ENCODE measurements around the gene WT1. TPM values are rescaled to one million over a fixed set of nuclear protein-coding genes. Genes with fewer than 3 reads are reported as not detected.

Gene WT1
- total and polyA plus RNA-seq, 2 of the 8 experiments (the other 6 are each of a cell fraction or from before 2014, with no cell fraction given), result 0.05 to 0.17 TPM

DNA sequence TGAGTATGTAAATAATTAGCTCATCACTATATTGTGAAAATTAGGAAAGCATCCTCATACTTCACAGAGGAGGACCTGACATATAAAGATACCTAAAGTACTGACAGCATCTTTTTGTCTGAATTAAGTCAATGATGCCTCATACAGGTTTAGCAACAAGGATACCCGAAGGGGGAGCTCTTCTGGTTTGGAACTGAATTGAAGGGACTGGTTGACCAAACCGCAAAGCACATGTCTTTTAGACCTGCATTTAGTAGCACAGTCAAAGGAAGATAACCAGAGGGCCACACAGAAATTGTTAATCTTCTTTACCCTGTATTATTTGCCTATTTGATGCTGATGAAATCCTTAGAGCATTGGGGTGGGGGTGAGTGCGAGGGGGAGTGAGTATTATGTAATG is 12.9 kb upstream of the WT1 start:
- H3K36me3 ChIP-seq (ENCODE audit: control insufficient read depth in 2 of 4, insufficient read depth in 4 of 4, low read length in 3 of 4), result no peaks in the 10 kb centered on the region
- H3K18ac ChIP-seq (ENCODE audit: extremely low read depth, low read length), result no peak overlapping the region
- H3K79me2 ChIP-seq (ENCODE audit: control insufficient read depth in 1 of 2, insufficient read depth in 2 of 2, low read length in 2 of 2), result no peaks in the 10 kb centered on the region
- H2BK20ac ChIP-seq (ENCODE audit: low read length), result no peak overlapping the region
- H3K23me2 ChIP-seq (ENCODE audit: low read depth, low read length), result no peaks in the 10 kb centered on the region
- no peak overlapping the region for H3K27ac ChIP-seq (ENCODE audit: low read depth, low read length)
- no peak overlapping the region for H3K4me3 ChIP-seq (ENCODE audit: extremely low read depth in 1 of 4, insufficient read depth in 2 of 4, low read depth in 3 of 4, low read length in 4 of 4)
- TF ChIP-seq, protein P1, sequence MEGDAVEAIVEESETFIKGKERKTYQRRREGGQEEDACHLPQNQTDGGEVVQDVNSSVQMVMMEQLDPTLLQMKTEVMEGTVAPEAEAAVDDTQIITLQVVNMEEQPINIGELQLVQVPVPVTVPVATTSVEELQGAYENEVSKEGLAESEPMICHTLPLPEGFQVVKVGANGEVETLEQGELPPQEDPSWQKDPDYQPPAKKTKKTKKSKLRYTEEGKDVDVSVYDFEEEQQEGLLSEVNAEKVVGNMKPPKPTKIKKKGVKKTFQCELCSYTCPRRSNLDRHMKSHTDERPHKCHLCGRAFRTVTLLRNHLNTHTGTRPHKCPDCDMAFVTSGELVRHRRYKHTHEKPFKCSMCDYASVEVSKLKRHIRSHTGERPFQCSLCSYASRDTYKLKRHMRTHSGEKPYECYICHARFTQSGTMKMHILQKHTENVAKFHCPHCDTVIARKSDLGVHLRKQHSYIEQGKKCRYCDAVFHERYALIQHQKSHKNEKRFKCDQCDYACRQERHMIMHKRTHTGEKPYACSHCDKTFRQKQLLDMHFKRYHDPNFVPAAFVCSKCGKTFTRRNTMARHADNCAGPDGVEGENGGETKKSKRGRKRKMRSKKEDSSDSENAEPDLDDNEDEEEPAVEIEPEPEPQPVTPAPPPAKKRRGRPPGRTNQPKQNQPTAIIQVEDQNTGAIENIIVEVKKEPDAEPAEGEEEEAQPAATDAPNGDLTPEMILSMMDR (IDR thresholded peaks at IDR 0.05; ENCODE audit: control extremely low read depth in 1 of 3, insufficient read depth in 1 of 3, low read depth in 1 of 3, low read length in 3 of 3), result peak in 2 of 3 experiments; percentile 48 to 67; a peak in 3 of 4 replicates
- TF ChIP-seq BACH1 (IDR thresholded peaks at IDR 0.05; ENCODE audit: low read length) (no peak), RBBP5 (IDR thresholded peaks at IDR 0.05; ENCODE audit: borderline replicate concordance, low read depth, low read length) (no peak), RAD21 (IDR thresholded peaks at IDR 0.05 in 1 of 2, conservative IDR thresholded peaks at IDR 0.05 in 1 of 2; ENCODE audit: low read depth in 2 of 2, low read length in 2 of 2) (peak; percentile 55 to 65)
- TF ChIP-seq, protein P2, sequence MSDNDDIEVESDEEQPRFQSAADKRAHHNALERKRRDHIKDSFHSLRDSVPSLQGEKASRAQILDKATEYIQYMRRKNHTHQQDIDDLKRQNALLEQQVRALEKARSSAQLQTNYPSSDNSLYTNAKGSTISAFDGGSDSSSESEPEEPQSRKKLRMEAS (IDR thresholded peaks at IDR 0.05), result peak; percentile 34; the same call in 1 of the 2 replicates
- H2BK5ac ChIP-seq (ENCODE audit: low read depth, low read length), result no peak overlapping the region
- no peak overlapping the region for H2BK15ac ChIP-seq (ENCODE audit: low read length)
- no peak overlapping the region for H2BK12ac ChIP-seq (ENCODE audit: low read depth, low read length)
- no peaks in the 10 kb centered on the region; a peak in 2 of 7 replicates for H3K27me3 ChIP-seq (replicated peaks in 1 of 4; ENCODE audit: control insufficient read depth in 3 of 4, extremely low read depth in 1 of 4, insufficient read depth in 3 of 4, low read length in 3 of 4)
- H3K79me1 ChIP-seq (ENCODE audit: low read depth, low read length), result no peaks in the 10 kb centered on the region
- no peak overlapping the region for H3K4me2 ChIP-seq (ENCODE audit: insufficient read depth in 1 of 2, low read depth in 2 of 2, low read length in 2 of 2)
- H3K4ac ChIP-seq (replicated peaks; ENCODE audit: insufficient read length, low read depth, low read length), result no peak overlapping the region
- CTCF ChIA-PET (ENCODE audit: partially characterized antibody), result interaction anchor here (0.6 to 2.1 kb wide), 17 partner anchors 9 to 191 kb away, joined by 3 to 14 read pairs (median 4); no protein-coding TSS in a partner anchor
- no peak overlapping the region for H3K23ac ChIP-seq (ENCODE audit: insufficient read length)
- no peaks in the 10 kb centered on the region for H4K20me1 ChIP-seq (replicated peaks in 1 of 2; ENCODE audit: control insufficient read depth in 1 of 2, insufficient read depth in 2 of 2, low read length in 2 of 2)
- H3K14ac ChIP-seq (ENCODE audit: insufficient read length), result no peak overlapping the region
- H3K9ac ChIP-seq (replicated peaks in 1 of 4; ENCODE audit: extremely low read depth in 1 of 4, low read depth in 3 of 4, low read length in 3 of 4), result no peak overlapping the region
- no peak overlapping the region for H2AK5ac ChIP-seq (ENCODE audit: low read depth, low read length)
- POLR2A ChIA-PET (ENCODE audit: partially characterized antibody), result interaction anchor here (0.6 to 0.7 kb wide), 2 partner anchors 63 to 711 kb away, joined by 3 read pairs; no protein-coding TSS in a partner anchor
- H4K91ac ChIP-seq (replicated peaks; ENCODE audit: insufficient read length, low read length), result no peak overlapping the region
- no peak overlapping the region for H2BK120ac ChIP-seq (replicated peaks; ENCODE audit: low read depth, low read length)
- FAIRE-seq (peak; percentile 78), DNase-seq (ENCODE audit: low read depth in 1 of 2, low spot score in 2 of 2) (no peak)
- peak overlapping the region; percentile 60; the same call in 1 of the 2 replicates for H2AFZ ChIP-seq (ENCODE audit: low read length)
- H4K8ac ChIP-seq (ENCODE audit: extremely low read depth, insufficient read depth, low read length), result no peak overlapping the region
- H3K4me1 ChIP-seq (replicated peaks in 1 of 4; ENCODE audit: control insufficient read depth in 3 of 4, insufficient read depth in 4 of 4, low read length in 3 of 4), result no peaks in the 10 kb centered on the region
- H3K56ac ChIP-seq (replicated peaks; ENCODE audit: insufficient read length, low read depth, low read length), result no peak overlapping the region
- no peaks in the 10 kb centered on the region for H3K9me3 ChIP-seq (ENCODE audit: insufficient read depth in 2 of 2, low read depth in 1 of 2, low read length in 1 of 2)
- 39% methylated on average over 3 of the region's 3 CpGs; no CpG with 5 or more reads in 1 of the 2 experiments for WGBS, 2 experiments (ENCODE audit: extremely low coverage in 1 of 2, insufficient coverage in 1 of 2, insufficient read length in 1 of 2, insufficient replicate concordance in 2 of 2, low coverage in 1 of 2, low lambda C conversion rate in 2 of 2, missing lambda C conversion rate in 1 of 2)
- no peak overlapping the region for H4K5ac ChIP-seq (ENCODE audit: insufficient read length, low read depth, low read length)

All from H1 (cell line).